Prostate gland (tissue), 2 donors: ENCODE measurements around the gene KCNN3.

ENCODE experiments used
- CTCF ChIP-seq, 4 experiments: fragments of 200-600 bp in 2 of 4; fragments of 450-650 bp in 2 of 4; sonication (generic) in 2 of 4; IDR thresholded peaks; 1 replicate in 3 of 4; 2 replicates in 1 of 4; pipeline ENCODE4 v1.5.1; 2016 to 2019; ENCODE audit warnings: antibody characterized with exemption in 4 of 4, mild to moderate bottlenecking in 2 of 4, moderate library complexity in 2 of 4
- POLR2A ChIP-seq: fragments of 450-650 bp; IDR thresholded peaks from one replicate; pipeline ENCODE4 v1.6.1; 2016; ENCODE audit warnings: antibody characterized with exemption, mild to moderate bottlenecking

- TF ChIP-seq CTCF (IDR thresholded peaks at IDR 0.05) (no peak), POLR2A (no peak)
Observed at GRCh38 chr1:154703170-154703569, 166.9 kb downstream of the KCNN3 start.
